ENCODE measurements around the gene CS. TPM values are rescaled to one million over a fixed set of nuclear protein-coding genes. Genes with fewer than 3 reads are reported as not detected.

Gene CS
- total RNA-seq, 1 donor from 2014 or later: 106 TPM

DNA sequence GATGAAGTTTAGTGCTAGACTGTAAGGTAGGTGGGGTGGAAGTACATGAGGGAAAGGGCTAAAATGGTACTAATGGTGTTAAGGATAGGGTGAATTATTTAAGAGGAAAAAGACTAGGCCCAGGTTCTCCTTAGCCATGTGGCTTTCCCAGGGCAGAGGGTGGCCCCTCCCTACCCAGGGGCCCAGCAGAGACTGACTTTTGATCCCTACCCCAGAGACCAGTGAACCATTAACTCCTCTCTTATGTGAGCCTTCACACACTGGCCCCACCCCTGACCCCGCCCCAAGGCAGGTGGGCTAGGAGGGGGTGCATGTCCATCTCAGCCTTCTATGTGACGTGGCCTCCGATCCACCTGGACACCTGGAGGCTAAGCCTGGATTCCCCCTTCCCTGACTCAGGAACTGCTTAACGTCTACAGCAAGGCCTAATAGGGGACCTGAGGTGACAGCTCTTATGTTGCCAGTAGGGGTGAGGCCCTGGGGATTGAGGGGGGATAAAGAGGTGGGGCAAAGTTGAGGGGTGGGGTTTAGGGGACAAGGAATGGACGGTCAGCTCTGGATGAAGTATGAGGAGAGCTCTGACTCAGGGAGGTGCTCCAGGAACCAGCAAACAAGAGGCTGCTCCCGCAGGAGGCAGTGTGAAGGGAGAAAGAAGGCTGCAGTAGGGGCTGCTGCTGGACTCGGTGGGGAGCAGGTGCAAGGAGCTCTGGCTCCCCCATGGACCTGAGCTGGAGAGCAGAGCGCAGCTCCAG lies 69.5 kb downstream of the CS start:
- ATAC-seq: no peak
- intact Hi-C loops (cut with DNase I): loop anchor here (5.0 kb wide), 1 partner anchor 192 kb away; no protein-coding TSS in a partner anchor

GRCh38 chr12:56229916-56230431 lies 70.2 kb downstream of the CS start, which contains the start of gene SLC39A5:
Gene SLC39A5, plus strand, starts transcription at chr12:56230051. Its CDS starts 1,224 bp downstream, at chr12:56231275.
- DNase-seq (ENCODE audit: low spot score) (no peak), ATAC-seq (no peak)
- intact Hi-C loops (cut with DNase I): loop anchor here (5.0 kb wide), 1 partner anchor 192 kb away; no protein-coding TSS in a partner anchor

More for the DNA sequence above, 69.5 kb downstream of the CS start:
- no peak for DNase-seq (ENCODE audit: low spot score)

GRCh38 chr12:56229082-56229481 lies 71.0 kb downstream of the CS start:
- ATAC-seq (no peak), DNase-seq (ENCODE audit: low spot score) (no peak)
- intact Hi-C loops (cut with DNase I): no loop called here

DNA sequence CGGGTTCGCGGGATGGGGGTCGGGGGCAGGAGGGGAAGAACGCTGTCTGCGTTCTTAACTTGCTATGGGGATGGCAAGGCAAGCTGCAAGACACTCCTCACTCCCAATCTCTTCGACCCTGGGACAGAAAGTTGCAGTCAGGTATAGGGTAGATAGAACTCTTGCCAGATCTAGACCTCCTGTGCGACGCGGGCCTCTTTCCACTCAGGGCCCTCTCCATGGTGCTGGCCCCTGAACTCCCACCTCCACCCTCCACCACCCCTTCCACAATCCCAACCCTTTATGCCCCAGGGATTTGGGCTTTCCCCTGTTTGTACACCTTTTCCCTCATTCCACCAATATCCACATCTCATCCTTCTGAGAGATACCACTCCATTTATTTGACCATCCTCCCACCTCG lies 75.2 kb downstream of the CS start:
- DNase-seq (ENCODE audit: low spot score) (no peak), ATAC-seq (no peak)
- intact Hi-C loops (cut with DNase I): no loop called here

DNA sequence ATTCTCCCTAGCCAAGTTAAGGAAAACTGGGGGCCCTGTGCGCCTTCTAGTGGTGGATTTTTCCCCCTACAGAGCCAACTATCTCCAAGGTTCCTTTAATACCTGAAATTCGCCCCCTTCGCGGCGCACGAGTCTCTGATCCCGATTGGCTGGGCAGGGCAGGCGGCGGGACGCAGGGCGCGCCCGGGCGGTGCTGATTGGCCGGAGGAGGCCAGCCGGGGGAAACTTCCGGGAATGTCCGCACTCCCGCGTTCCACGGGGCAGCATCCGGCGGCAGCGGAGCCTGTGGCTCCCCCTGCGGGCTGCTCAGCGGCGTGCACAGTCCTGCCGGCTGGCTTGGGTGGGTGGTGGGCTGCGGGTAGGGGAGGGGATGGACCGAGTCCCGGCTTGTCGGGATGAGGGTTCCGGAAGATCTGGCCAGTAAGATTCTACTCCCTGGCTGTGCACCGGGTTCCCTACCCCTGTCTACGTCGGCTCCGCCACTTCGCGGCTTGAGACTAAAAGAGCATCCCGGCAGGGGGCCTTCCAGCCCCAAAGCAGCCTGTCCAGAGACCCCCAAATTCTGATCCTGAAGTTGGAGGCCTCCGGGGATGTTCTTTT lies 75.9 kb downstream of the CS start, which contains the start of gene NABP2:
Gene NABP2, plus strand, starts transcription at position 241 of the 600 bp plus-strand sequence. CDS start 515 bp downstream, outside the sequence.
- intact Hi-C loops (cut with DNase I): no loop called here
- ATAC-seq (peak; percentile 91), DNase-seq (ENCODE audit: low spot score) (peak; percentile 98)

- no peak for DNase-seq (ENCODE audit: low spot score)
- intact Hi-C loops (cut with DNase I): no loop called here
Measured at GRCh38 chr12:56223571-56224101, 76.5 kb downstream of the CS start.

GRCh38 chr12:56222531-56222895 lies 77.6 kb downstream of the CS start:
- DNase-seq (ENCODE audit: low spot score) (no peak), ATAC-seq (no peak)
- intact Hi-C loops (cut with DNase I): no loop called here

More at GRCh38 chr12:56223571-56224101, 76.5 kb downstream of the CS start:
- ATAC-seq: no peak

DNA sequence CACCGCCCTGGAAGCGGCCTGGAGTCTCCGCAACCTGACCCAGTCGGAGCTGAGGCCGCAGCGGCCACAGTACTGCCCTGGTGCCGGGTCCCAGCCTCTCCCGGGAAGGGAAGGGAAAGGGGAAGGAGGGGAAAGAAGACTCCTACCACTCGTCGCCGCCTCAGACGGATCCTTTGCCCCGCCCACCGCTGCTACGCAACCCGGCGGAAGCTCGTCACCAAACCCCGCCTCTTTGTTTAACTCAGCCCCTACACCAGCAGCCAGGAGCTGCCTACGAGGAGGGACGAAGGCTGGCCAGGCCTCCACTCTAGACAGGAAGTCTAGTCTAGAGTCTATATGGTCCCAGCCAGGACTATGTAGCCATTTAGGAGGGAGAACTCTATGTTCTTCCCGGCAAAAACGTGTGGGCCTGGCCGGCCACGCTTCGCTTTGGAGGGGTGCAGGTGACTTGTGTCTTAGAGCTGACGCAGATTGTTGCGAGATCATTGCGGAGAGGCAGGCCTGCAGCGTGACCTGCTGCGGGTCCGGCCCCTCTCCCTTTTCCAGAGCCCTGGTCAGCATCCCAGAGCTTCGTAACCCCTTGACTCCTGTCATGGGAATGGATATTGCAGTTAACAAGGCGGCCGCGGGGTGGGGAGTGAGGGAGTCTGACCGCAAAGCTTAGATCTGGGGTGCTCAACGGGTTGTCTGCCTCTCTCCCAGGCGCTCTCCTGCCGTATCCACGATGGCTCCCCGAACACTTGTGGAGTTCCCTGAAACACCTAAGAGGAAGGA lies 78.2 kb downstream of the CS start, which contains the start of gene RNF41:
Gene RNF41, minus strand, starts transcription at position 166 of the 774 bp plus-strand sequence. CDS start 7,875 bp downstream, outside the sequence.
- DNase-seq (ENCODE audit: low spot score): peak; percentile 99
- ATAC-seq: peak; percentile 95
- intact Hi-C loops (cut with DNase I): no loop called here

Other genes with a start within 250 kb of the CS start
- gene ERBB3, start 220.2 kb downstream of the CS start, total RNA-seq: 159 TPM
- gene PA2G4, start 195.8 kb downstream of the CS start, total RNA-seq: 79.6 TPM
- 2,818 TPM for gene RPL41, start 183.7 kb downstream of the CS start, total RNA-seq
- 9.0 TPM for gene ZC3H10, start 182.1 kb downstream of the CS start, total RNA-seq
- gene ESYT1, start 172.1 kb downstream of the CS start, total RNA-seq: 85.9 TPM
- 40.0 TPM for gene MYL6B, start 147.7 kb downstream of the CS start, total RNA-seq
- gene MYL6, start 142.0 kb downstream of the CS start, total RNA-seq: 993 TPM
- 160 TPM for gene SMARCC2, start 110.8 kb downstream of the CS start, total RNA-seq
- 40.7 TPM for gene RNF41, start 78.4 kb downstream of the CS start, total RNA-seq
- gene NABP2, start 76.0 kb downstream of the CS start, total RNA-seq: 18.5 TPM
- gene SLC39A5, start 70.3 kb downstream of the CS start, total RNA-seq: 0.80 TPM
- gene ANKRD52, start 41.9 kb downstream of the CS start, total RNA-seq: 40.1 TPM
- gene COQ10A, start 33.4 kb downstream of the CS start, total RNA-seq: 8.3 TPM
- 87.3 TPM for gene CNPY2, start 15.7 kb upstream of the CS start, total RNA-seq
- 101 TPM for gene PAN2, start 33.7 kb upstream of the CS start, total RNA-seq
- gene IL23A, start 38.6 kb upstream of the CS start, total RNA-seq: not detected
- 195 TPM for gene STAT2, start 59.8 kb upstream of the CS start, total RNA-seq
- gene APOF, start 62.5 kb upstream of the CS start, total RNA-seq: not detected
- gene TIMELESS, start 149.1 kb upstream of the CS start, total RNA-seq: 4.4 TPM
- gene MIP, start 154.3 kb upstream of the CS start, total RNA-seq: not detected
- 2.9 TPM for gene SPRYD4, start 168.2 kb upstream of the CS start, total RNA-seq
- 0.98 TPM for gene GLS2, start 187.8 kb upstream of the CS start, total RNA-seq
- 90.6 TPM for gene RBMS2, start 221.5 kb upstream of the CS start, total RNA-seq